Stimulated activated CD4-positive, alpha-beta T cell treated with anti-CD3 and anti-CD28 coated beads, Interleukin-2, amount 100 ng/mL, for 4 hours (primary cell): ENCODE results near the gene OPN1MW2.
"Not testable (repeated sequence)": the region's sequence is repeated elsewhere in the genome, so short reads cannot be mapped to it uniquely, and the experiment has no call there.

Experiments used
- DNase-seq: peaks from one replicate; pipeline ENCODE4 v3.0.0-alpha.2; 2020; ENCODE audit warnings: low read depth

The OPN1MW2 gene

DNA sequence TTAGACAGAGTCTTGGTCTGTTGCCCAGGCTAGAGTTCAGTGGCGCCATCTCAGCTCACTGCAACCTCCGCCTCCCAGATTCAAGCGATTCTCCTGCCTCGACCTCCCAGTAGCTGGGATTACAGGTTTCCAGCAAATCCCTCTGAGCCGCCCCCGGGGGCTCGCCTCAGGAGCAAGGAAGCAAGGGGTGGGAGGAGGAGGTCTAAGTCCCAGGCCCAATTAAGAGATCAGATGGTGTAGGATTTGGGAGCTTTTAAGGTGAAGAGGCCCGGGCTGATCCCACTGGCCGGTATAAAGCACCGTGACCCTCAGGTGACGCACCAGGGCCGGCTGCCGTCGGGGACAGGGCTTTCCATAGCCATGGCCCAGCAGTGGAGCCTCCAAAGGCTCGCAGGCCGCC lies at the start of gene OPN1MW2:
TSS of gene OPN1MW2 (plus strand) at position 301 of the 400 bp plus-strand sequence. CDS start at position 361, 60 bp downstream.
- DNase-seq: not testable (repeated sequence)

DNA sequence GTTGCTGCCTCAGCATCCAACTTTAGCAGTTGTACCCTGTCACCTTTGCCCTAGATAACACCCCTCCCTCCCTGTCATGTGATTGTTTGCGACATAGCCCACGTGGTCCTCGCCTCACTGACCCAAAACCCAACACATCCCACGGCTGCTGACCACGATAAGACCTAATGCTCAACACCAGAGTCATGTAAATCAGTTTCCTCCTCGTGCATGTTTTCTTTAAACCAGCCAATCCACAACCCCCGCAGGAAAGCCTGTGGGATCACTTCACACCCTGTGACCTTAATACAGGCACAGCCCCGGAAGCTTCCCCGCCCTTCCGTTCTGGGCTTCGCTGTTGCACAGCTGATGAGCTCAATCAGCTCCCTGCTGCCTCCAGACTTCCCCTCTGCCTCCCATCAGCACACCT lies 47.0 kb upstream of the OPN1MW2 start:
- not testable (repeated sequence) for DNase-seq

DNA sequence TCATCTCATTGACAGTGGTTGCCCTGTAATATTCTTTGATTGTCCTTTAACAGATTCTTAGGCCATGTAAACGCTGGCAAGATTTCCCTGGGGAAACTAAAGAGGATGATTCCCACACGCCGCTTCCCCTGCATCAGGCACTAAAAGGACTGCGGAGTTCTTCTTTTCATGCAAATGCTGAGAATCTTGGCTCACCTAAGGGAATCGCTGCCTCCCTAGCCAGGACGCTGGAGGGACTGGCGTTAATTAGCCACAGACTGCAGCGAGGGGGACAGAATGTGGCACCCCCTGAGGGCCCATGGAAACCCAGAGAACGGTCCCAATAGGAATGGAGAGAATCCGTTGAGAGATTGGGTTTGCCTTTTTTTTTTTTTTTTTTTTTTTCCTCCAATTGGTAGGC lies 45.2 kb upstream of the OPN1MW2 start:
- not testable (repeated sequence) for DNase-seq

DNA sequence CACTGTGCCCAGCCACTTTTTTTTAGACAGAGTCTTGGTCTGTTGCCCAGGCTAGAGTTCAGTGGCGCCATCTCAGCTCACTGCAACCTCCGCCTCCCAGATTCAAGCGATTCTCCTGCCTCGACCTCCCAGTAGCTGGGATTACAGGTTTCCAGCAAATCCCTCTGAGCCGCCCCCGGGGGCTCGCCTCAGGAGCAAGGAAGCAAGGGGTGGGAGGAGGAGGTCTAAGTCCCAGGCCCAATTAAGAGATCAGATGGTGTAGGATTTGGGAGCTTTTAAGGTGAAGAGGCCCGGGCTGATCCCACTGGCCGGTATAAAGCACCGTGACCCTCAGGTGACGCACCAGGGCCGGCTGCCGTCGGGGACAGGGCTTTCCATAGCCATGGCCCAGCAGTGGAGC lies 37.3 kb upstream of the OPN1MW2 start, which contains the start of gene OPN1MW:
TSS of gene OPN1MW (plus strand) at position 301 of the 400 bp plus-strand sequence. CDS start at position 383, 82 bp downstream.
- DNase-seq: not testable (repeated sequence)

DNA sequence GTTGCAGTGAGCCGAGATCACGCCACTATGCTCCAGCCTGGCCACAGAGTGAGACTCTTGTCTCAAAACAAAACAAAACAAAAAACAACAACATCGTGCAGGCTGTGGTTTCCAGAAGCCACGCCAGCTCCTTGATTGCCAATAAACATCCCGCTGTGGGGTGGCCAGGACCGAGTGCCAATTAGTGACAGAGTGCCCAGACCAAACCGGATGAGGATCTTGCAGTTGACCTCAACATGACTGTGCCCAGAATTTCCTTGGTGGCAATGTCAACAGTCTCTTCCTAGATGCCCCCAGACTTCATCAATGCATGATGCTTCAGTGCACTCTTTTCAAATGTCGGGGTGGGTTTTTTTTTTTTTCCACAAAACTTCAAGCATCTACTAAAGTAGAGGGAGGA lies 35.8 kb upstream of the OPN1MW2 start:
- DNase-seq: not testable (repeated sequence)

DNA sequence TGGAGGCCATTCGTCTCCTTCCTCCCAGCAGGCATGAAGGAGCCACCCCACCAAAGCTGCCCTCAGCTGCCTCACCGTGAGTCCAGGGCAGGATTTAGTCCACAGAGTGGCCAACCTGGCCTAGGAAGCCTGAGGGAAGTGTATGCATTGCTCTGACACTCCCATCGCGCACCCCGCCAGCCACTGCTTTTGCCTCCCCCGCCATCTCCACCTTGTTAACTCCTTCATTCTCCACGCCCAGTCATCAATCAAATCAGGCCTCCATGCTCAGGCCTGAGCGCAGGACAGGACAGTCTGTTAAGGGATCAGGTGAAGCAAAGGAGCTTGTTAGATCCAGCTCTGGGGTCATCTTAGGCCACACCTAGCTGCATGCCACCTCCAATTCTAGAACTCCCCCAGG lies 26.7 kb upstream of the OPN1MW2 start:
- DNase-seq: not testable (repeated sequence)

DNA sequence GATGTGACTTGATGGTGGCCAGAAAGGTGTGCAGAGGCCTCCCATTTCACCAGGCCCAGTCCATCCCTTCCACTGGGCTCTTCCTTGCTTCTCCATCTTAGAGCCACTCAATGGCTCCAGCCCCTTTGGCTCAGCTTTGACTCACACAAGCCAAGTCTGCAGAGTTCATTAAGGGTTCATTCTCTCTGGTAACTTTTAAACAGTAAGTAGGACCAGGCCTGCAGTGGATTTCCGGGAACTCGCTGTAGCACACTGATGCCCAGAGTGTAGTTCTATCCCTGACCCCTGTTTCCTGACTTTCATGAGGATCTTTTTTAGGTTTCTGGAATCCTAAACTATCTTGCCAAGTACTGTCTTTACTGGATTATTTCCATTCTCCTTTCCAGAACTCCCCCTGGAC lies 25.2 kb upstream of the OPN1MW2 start:
- DNase-seq: not testable (repeated sequence)

DNA sequence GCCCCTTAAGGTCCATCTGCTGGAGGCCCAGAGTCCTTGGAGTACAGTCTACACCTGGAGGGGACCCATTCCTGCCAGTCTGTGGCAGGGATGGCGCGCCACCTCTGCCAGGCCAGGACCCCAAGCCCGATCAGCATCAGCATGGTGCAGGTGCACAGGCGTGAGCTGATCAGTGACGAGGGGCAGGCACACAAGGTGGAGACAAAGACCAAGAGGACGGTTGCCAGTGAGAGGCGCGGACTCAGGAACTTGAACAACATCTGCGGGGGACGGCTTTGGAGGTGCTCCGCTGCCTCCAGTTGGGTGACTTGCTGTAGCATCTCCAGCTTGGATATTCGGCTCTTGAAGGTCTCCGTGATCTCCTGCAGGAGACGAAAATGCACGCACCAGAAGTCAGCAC lies 23.1 kb upstream of the OPN1MW2 start:
- DNase-seq: not testable (repeated sequence)

DNA sequence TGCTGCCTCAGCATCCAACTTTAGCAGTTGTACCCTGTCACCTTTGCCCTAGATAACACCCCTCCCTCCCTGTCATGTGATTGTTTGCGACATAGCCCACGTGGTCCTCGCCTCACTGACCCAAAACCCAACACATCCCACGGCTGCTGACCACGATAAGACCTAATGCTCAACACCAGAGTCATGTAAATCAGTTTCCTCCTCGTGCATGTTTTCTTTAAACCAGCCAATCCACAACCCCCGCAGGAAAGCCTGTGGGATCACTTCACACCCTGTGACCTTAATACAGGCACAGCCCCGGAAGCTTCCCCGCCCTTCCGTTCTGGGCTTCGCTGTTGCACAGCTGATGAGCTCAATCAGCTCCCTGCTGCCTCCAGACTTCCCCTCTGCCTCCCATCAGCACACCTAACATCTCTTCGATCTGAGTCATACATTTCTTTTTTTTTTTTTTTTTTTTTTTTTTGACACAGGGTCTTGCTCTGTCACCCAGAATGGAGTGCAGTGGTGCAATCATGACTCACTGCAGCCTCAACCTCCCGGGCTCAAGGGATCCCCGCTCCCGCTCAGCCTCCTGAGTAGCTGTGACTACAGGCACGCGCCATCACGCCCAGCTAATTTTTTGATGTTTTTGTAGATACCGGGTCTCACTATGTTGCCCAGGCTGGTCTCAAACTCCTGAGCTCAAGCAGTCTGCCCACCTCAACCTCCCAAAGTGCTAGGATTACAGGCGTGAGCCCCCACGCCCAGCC lies 9.7 kb upstream of the OPN1MW2 start:
- not testable (repeated sequence) for DNase-seq

DNA sequence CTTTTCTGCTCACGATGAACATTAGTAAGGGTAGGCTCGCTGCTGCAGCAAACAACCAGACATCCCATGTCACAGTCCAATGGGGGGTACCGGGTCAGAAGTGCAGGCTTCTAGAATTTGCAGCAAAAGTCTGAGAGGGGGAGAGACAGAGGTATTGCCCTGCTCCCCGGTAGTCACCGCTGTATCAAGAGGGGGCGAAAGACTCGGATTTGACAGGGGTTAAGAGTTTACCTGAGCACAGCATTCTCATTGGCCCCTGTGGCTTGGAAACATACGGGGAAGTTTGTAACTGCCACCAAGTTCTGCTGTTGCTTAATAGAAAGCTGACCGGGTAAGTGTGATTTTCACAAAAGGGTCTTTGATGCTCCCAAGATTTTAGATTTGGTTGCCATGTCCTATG lies 8.5 kb upstream of the OPN1MW2 start:
- DNase-seq: not testable (repeated sequence)

DNA sequence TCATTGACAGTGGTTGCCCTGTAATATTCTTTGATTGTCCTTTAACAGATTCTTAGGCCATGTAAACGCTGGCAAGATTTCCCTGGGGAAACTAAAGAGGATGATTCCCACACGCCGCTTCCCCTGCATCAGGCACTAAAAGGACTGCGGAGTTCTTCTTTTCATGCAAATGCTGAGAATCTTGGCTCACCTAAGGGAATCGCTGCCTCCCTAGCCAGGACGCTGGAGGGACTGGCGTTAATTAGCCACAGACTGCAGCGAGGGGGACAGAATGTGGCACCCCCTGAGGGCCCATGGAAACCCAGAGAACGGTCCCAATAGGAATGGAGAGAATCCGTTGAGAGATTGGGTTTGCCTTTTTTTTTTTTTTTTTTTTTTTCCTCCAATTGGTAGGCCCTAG lies 8.1 kb upstream of the OPN1MW2 start:
- DNase-seq: not testable (repeated sequence)

DNA sequence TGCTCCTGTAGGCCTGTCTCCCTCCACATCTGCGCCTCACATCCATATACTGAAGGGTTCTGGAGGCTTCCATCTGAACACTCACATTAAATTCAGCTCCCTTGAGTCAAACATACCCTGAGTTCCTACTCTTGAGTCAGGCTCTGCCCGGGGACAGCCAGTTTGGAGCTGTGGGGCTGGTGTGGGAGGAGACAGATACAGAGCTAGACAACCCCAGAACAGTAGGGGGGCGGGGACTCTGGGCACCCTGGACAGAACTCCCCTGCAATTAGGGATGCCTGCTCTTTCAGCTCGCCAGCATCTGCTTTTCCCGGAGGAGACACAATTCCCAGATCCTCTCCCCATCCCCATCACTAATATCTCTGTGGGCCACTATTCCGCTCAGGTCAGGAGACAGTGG lies 5.7 kb downstream of the OPN1MW2 start:
- DNase-seq: not testable (repeated sequence)

DNA sequence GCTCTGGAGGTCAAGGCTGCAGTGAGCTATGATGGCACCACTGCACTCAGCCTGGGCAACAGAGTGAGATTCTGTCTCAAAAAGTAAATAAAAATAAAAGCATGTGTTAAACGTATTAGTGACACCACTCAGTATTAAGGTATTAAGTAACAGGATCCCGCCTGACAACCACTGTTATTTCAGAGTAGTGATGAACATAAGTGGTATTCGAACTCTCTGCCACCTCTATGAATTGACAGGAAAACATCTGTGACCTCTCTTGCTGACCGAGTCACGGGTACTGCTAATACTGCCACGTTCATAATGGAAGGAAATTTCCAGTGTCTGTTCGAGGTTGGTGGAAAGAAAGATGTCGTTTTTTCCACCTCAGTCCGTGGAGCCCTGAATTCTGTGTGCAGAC lies 7.2 kb downstream of the OPN1MW2 start:
- DNase-seq: not testable (repeated sequence)

DNA sequence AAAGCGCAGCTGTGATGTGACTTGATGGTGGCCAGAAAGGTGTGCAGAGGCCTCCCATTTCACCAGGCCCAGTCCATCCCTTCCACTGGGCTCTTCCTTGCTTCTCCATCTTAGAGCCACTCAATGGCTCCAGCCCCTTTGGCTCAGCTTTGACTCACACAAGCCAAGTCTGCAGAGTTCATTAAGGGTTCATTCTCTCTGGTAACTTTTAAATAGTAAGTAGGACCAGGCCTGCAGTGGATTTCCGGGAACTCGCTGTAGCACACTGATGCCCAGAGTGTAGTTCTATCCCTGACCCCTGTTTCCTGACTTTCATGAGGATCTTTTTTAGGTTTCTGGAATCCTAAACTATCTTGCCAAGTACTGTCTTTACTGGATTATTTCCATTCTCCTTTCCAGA lies 11.9 kb downstream of the OPN1MW2 start:
- not testable (repeated sequence) for DNase-seq

DNA sequence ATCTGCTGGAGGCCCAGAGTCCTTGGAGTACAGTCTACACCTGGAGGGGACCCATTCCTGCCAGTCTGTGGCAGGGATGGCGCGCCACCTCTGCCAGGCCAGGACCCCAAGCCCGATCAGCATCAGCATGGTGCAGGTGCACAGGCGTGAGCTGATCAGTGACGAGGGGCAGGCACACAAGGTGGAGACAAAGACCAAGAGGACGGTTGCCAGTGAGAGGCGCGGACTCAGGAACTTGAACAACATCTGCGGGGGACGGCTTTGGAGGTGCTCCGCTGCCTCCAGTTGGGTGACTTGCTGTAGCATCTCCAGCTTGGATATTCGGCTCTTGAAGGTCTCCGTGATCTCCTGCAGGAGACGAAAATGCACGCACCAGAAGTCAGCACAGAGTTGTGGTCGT lies 14.1 kb downstream of the OPN1MW2 start:
- not testable (repeated sequence) for DNase-seq

DNA sequence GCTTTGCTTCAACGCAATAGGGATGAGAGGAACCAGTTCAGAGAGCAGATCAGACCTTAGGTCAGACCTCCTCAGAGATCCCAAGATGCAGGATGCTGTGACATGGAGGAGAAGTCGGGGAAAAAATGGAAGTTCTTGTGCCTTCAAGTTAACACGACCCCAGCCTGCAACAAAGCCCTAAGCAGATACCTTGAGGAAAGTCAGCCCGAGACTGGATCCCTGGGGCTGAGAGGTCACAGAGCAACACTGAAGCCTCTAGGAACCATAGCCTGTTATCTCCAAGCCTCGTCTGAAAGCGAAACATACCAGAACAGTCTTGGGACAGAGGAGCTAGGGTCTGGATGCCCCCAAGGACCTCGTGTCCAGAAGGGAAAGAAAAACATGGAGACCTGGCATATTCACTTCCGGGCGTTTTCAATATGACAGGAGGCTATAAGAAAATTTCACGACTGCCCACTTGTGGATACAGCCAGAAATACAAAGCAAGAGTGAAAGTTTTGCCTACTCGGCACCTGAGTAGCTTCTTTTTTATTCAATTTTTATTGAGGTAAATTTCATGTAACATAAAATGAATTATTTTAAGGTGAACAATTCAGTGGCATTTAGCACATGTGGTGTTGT lies 19.5 kb downstream of the OPN1MW2 start:
- not testable (repeated sequence) for DNase-seq

DNA sequence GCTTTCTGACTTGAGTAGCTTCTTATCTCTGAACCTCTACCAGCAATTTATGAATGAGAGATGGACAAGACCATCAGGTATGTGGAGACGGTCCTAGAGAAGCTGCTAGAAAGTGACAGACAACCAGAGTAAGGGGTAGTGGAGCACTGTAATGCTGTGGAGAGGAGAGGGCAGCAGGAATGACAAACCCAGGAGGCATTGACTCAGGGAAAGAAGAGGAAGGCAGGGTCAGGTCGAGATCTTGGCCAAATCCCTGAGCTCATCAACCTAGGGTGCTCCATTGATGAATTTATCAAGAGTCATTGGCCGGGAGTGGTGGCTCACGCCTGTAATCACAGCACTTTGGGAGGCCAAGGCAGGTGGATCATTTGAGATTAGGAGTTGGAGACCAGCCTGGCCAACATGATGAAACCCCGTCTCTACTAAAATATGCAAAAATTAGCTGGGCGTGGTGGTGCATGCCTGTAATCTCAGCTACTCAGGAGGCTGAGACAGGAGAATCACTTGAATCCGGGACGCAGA lies 20.5 kb downstream of the OPN1MW2 start:
- not testable (repeated sequence) for DNase-seq

DNA sequence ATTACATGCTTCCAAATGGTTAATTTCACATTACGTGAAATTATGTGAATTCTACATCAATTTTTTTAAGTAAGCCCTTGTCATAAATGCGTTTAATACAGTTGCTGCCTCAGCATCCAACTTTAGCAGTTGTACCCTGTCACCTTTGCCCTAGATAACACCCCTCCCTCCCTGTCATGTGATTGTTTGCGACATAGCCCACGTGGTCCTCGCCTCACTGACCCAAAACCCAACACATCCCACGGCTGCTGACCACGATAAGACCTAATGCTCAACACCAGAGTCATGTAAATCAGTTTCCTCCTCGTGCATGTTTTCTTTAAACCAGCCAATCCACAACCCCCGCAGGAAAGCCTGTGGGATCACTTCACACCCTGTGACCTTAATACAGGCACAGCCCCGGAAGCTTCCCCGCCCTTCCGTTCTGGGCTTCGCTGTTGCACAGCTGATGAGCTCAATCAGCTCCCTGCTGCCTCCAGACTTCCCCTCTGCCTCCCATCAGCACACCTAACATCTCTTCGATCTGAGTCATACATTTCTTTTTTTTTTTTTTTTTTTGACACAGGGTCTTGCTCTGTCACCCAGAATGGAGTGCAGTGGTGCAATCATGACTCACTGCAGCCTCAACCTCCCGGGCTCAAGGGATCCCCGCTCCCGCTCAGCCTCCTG lies 28.0 kb downstream of the OPN1MW2 start:
- not testable (repeated sequence) for DNase-seq

DNA sequence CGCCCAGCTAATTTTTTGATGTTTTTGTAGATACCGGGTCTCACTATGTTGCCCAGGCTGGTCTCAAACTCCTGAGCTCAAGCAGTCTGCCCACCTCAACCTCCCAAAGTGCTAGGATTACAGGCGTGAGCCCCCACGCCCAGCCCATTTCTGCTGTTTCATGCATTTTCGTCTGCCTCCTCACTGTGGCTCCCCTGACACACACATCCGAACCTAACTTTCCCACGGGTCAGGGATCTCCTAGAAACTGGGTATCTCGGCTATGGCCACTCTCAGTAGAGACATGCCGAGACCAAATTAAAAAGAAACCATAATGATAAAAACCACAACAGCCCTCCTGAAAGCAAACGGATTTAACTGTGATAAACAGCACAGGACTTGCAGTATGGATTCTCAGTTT lies 28.5 kb downstream of the OPN1MW2 start:
- not testable (repeated sequence) for DNase-seq

DNA sequence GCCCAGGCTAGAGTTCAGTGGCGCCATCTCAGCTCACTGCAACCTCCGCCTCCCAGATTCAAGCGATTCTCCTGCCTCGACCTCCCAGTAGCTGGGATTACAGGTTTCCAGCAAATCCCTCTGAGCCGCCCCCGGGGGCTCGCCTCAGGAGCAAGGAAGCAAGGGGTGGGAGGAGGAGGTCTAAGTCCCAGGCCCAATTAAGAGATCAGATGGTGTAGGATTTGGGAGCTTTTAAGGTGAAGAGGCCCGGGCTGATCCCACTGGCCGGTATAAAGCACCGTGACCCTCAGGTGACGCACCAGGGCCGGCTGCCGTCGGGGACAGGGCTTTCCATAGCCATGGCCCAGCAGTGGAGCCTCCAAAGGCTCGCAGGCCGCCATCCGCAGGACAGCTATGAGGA lies 37.7 kb downstream of the OPN1MW2 start, which contains the start of gene OPN1MW3:
TSS of gene OPN1MW3 (plus strand) at position 301 of the 400 bp plus-strand sequence. CDS start at position 339, 38 bp downstream.
- not testable (repeated sequence) for DNase-seq

DNA sequence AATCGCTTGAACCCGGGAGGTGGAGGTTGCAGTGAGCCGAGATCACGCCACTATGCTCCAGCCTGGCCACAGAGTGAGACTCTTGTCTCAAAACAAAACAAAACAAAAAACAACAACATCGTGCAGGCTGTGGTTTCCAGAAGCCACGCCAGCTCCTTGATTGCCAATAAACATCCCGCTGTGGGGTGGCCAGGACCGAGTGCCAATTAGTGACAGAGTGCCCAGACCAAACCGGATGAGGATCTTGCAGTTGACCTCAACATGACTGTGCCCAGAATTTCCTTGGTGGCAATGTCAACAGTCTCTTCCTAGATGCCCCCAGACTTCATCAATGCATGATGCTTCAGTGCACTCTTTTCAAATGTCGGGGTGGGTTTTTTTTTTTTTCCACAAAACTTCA lies 39.2 kb downstream of the OPN1MW2 start:
- DNase-seq: not testable (repeated sequence)

DNA sequence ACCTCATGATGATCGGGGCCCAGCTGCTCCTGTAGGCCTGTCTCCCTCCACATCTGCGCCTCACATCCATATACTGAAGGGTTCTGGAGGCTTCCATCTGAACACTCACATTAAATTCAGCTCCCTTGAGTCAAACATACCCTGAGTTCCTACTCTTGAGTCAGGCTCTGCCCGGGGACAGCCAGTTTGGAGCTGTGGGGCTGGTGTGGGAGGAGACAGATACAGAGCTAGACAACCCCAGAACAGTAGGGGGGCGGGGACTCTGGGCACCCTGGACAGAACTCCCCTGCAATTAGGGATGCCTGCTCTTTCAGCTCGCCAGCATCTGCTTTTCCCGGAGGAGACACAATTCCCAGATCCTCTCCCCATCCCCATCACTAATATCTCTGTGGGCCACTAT lies 43.5 kb downstream of the OPN1MW2 start:
- not testable (repeated sequence) for DNase-seq
